HG03159 (cell line): ENCODE results near the gene CFHR5.
"Not testable (repeated sequence)": the region's sequence is repeated elsewhere in the genome, so short reads cannot be mapped to it uniquely, and the experiment has no call there.

ENCODE experiments used
- ATAC-seq: cut with Tn5 transposase; IDR thresholded peaks from one replicate; pipeline ENCODE4 v1.9.1; 2021; ENCODE audit warnings: mild to moderate bottlenecking, moderate library complexity; ENCODE audit not compliant: unreplicated experiment

CFHR5 gene

DNA sequence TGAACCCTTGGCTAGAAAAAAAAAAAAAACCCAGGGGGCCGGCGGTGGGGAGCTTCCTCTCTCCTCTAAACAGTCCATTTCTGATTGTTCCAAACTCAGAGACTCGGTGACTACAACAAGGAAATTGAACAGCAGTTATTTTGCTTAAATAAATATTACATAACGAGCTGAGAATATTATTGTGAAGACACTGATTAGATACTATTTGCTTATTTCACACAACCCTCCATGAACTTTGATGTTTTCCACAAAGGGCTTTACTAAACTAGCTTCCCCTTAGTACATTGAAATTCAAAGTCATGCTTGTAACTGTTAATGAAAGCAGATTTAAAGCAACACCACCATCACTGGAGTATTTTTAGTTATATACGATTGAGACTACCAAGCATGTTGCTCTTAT, at the start of gene CFHR5:
TSS of gene CFHR5 (plus strand) at position 279 of the 400 bp plus-strand sequence. CDS start at position 388, 109 bp downstream.
- ATAC-seq, result no peak

DNA sequence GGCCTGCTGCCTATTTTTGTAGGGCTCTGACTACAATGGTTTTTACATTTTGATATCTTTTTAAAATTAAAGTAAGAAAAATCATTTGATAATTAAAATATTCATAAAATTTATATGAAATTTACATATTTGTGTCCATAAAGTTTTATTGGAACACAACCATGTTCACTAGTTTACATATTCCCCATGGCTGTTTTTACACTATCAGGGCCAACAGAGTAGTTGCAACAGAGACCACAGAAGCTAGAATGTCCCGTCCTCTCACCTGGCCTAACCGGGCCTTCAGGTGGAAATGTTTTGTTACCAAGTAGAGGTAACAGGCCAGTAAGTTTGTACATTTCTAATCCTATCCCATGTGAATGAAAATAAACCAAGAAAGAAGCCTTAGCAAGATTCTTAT, 44.5 kb upstream of the CFHR5 start:
- not testable (repeated sequence) for ATAC-seq

DNA sequence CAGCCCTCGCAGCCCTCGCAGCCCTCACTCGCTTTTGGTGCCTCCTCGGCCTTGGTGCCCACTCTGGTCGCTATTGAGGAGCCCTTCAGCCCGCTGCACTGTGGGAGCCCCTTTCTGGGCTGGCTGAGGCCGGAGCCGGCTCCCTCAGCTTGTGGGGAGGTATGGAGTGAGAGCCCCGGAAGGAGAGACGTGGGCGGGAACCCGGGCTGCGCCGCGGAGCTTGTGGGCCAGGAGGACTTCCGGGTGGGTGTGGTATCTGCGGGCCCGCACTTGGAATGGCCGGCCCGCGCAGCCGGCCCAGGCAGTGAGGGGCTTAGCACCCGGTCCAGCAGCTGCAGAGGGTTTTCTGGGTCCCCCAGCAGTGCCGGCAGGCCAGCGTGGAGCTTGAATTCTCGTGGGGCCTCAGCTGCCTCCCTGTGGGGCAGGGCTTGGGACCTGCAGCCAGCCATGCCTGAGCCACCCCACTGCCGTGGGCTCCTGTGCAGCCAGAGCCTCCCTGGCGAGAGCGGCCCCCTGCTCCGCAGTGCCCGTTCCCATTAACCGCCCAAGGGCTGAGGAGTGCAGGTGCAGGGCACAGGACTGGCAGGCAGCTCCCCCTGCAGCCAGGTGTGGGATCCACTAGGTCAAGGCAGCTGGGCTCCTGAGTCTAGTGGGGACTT, 43.7 kb upstream of the CFHR5 start:
- no peak for ATAC-seq

DNA sequence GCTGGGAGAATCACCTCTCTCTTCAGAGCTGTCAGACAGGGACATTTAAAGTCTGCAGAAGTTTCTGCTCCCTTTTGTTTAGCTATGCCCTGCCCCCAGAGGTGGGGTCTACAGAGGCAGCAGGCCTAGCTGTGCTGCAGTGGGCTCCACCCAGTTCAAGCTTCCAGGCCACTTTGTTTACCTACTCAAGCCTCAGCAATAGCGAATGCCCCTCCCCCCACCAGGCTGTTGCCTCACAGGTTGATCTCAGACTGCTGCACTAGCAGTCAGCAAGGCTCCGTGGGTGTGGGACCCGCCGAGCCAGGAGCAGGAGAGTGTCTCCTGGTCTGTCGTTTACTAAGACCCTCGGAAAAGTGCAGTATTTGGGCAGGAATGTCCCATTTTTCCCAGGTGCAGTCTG, 35.9 kb upstream of the CFHR5 start:
- not testable (repeated sequence) for ATAC-seq

DNA sequence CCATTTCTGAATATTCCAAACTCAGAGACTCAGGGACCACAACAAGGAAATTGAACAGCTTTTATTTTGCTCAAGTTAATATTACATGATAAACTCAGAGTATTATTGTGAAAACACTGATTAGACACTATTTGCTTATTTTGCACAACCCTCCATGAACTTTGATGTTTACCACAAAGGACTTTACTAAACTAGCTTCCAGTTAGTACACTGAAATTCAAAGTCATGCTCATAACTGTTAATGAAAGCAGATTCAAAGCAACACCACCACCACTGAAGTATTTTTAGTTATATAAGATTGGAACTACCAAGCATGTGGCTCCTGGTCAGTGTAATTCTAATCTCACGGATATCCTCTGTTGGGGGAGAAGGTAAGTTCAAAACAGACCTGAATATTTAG, 33.8 kb upstream of the CFHR5 start, which contains the start of gene CFHR2:
TSS of gene CFHR2 (plus strand) at position 171 of the 400 bp plus-strand sequence. CDS start at position 314, 143 bp downstream.
- ATAC-seq, result not testable (repeated sequence)

DNA sequence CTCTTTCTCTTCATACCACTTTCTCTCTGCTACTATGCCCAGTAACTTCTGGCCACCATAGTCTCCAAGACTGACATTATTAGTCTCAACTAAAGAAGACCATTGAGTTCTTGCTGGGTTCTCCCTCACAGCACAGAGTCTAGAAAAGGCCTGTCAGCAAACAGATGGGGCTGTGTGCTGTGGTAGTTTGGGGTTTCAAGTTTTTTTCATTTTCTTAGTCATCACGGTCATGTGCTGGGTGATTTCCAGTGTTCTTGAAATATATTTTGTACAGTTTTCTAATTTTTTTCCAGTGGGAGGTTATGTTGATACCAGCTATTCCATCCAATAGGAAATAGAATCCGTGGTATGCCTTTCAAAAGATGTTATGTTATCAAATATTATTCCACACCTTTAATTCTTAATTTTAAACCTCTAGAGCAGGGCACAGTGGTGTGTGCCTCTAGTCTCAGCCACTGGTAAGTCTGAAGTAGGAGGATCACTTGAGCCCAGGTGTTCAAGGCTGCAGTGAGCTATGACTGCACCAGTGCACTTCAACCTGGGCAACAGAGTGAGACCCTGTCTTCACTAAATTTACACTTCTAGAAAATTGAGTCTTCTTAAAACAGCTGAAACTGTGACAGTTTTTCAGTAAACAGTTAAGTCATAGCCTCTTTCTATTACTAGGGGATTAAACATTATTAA, 25.5 kb upstream of the CFHR5 start:
- peak; percentile 83 for ATAC-seq

DNA sequence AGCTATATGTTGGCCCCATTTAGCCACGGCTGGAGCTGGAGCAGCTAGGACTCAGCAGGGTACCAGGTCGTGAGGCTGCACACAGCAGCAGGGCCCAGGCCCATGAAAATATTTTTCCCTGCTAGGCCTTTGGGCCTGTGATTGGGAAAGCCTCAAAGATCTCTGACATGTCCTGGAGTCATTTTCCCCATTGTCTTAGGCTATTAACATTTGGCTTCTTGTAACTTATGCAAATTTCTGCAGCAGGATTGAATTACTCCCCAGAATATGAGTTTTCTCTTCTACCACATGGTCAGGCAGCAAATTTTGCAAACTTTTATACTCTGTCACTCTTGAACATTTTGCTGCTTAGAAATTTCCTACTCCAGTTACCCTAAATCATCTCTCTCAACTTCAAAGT, 22.6 kb upstream of the CFHR5 start:
- ATAC-seq, result no peak

DNA sequence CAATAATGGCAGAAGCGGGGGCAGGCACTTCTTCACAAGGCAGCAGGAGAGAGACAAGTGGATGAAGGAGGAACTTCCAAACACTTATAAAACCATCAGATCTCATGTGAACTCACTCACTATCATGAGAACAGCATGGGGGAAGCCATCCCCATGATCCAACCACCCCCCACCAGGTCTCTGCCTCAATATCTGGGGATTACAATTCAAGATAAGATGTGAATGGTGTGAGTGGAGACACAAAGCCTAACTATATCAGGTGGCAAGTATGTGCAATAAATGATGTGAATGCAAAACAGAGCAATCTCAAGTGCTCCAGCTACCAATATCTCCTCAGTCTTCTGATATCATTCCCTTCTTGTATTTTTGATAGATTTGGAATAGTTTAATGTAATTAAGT, 21.4 kb upstream of the CFHR5 start:
- no peak for ATAC-seq

DNA sequence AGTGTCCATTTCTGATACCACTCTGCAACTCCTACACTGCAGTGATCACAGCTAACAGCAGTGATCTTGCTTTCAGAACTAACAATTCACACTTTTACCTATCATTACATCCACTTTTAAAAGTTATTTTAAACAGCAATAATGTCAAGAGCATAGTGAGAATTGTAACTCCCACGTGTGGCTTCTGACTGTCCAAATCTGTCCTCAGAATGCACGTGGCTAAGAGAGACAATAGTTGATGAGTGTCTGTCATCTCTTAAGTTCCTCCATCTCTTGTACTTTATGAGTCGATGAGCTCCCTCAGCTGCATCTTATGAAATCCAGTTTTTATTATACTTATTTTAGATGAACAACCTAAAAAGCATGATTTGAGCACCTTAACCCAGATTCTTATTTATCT, 16.5 kb upstream of the CFHR5 start:
- ATAC-seq, result no peak

DNA sequence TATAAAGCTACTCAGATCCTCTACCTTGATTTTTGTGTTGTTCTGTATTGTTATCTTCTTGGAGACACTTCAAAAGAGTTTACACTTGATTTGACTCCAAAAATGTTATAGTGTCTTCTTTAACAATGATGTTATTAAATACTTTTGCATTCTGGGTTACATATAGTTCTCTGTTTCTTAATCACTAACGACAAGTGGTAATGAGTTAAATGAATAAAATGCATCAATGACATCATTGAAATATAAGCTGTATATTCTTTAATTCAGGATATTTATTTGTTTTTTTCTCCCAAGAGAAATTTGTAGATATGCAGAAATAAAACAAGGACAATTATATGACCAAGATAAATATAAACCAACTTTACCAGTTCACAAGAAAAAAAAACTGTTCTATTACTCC, 7.2 kb upstream of the CFHR5 start:
- no peak for ATAC-seq

DNA sequence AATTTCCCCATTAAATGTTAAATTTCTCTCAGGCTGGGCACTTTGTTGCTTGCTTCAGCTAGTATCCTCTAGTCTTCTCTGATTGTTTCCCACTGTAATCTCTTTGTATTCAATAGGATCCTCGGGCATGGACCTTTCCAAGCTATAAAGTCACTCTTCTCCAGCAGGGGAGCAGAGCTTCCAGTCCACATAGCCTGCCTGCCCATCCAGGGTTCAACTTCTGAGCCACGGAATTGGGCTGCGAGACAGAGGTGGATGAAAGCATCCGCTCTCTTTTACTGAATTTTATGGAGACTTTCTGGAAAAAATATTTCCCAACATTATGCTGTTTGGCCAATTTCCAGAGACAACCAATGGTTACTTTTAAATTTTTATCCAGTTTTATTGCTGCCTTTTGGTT, 1.1 kb upstream of the CFHR5 start:
- no peak for ATAC-seq

DNA sequence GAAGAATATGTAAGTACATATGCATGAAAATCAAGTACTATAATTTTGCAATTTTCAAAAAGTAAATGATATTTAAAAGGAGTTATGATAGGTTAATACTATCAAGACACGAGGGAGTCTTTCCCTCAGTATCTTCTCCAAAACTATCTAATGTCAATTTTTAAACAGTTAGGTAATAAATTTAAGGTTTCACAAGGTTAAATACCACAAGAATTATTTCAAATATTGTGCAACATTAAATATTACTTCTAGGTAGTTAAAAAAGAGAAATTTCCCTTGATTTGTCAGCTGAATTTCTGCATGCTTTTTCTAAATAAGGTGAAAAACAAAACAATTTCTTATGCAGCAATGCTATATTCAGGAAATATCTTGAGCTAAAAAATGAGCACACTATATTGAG, 3.5 kb downstream of the CFHR5 start:
- no peak for ATAC-seq

DNA sequence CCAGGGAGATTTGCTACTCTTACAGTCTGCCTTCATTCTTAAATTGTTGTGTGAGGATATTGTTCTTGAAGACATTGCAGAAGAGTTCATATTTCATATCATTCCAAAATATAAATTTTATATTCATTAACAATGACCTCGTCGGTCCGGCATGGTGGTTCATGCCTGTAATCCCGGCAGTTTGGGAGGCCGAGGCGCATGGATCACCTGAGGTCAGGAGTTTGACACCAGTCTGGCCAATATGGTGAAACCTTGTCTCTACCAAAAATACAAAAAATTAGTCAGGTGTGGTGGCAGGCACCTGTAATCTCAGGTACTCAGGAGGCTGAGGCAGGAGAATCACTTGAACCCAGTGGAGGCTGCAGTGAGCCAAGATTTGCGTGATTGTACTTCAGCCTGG, 4.9 kb downstream of the CFHR5 start:
- not testable (repeated sequence) for ATAC-seq

DNA sequence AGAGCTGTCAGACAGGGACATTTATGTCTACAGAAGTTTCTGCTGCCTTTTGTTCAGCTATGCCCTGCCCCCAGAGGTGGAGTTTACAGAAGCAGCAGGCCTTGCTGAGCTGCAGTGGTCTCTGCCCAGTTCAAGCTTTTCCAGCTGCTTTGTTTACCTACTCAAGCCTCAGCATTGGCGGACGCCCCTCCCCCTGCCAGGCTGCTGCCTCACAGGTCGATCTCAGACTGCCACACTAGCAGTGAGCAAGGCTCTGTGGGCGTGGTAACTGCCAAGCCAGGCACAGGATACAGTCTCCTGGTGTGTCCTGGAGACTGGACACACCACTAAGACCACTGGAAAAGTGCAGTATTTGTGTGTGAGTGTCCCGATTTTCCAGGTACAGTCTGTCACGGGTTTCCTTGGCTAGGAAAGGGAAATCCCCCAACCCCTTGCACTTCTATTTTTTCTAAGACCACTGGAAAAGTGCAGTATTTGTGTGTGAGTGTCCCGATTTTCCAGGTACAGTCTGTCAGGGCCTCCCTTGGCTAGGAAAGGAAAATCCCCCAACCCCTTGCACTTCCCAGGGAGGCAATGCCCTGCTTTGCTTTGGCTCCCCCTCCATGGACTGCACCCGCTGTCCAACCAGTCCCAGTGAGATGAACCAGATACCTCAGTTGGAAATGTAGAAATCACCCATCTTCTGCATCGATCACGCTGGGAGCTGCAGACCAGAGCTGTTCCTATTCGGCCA, 14.7 kb downstream of the CFHR5 start:
- not testable (repeated sequence) for ATAC-seq

DNA sequence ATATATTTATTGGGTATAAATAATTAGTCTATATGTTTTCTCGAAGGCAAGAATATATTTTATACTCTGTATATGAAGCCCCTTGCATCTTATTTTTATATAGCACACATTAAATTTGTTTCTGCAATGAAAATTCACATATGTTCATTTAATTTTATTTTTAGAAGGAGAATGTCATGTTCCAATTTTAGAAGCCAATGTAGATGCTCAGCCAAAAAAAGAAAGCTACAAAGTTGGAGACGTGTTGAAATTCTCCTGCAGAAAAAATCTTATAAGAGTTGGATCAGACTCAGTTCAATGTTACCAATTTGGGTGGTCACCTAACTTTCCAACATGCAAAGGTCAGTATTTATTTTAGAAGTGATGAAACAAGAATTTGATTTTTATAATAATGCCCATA, 16.6 kb downstream of the CFHR5 start:
- no peak for ATAC-seq

DNA sequence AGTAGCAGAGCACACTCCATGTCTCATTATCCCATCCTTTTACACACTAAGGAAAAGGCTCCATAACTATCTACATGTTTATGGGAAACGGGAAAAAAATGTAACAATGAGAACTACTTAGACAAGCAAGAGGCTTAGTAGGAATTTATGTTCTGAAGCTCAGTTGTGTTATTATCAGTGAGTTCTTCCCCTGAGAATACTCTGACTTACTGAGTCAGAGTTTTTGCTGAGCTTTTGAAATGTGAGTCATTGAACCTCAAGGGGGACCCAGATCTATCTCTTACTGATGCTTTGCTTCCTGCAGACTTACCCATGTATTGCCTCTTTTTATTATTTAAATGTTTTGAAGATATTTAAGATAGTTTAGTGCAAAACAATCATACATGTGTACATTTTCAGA, 20.1 kb downstream of the CFHR5 start:
- no peak for ATAC-seq

DNA sequence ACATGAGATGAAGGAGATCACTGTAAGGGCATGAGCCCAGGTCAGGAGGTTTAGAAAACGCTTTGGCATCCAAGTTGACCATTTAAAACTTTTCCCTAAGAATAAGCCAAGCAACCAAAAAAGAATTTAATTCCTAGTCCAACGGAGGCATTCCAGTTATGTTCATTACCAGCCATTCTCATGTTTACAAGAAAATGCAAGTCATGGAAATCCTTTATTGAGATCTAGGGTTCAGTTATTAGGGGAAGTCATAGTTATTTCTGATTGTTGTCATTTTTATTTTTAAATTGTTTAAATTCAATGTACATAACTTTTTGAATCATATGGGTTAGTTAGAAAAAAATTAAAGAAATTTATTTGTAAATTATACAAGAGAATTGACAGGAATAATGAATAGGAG, 24.5 kb downstream of the CFHR5 start:
- ATAC-seq, result no peak

DNA sequence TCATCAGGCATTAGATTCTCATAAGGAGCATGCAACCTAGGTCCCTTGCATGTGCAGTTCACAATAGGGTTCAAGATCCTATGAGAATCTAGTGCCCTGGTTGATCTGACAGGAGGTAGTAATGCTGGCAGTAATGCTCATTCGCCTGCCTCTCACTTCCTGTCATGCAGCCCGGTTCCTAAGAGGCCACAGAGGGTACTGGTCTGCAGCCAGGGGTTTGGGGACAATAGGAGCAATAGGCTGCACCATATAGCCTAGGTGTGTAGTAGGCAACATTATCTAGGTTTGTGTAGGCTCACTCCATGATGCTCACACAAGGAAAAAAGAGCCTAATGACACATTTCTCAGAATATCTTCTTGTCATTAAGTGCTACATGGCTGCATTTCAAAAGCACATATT, 25.8 kb downstream of the CFHR5 start:
- no peak for ATAC-seq

DNA sequence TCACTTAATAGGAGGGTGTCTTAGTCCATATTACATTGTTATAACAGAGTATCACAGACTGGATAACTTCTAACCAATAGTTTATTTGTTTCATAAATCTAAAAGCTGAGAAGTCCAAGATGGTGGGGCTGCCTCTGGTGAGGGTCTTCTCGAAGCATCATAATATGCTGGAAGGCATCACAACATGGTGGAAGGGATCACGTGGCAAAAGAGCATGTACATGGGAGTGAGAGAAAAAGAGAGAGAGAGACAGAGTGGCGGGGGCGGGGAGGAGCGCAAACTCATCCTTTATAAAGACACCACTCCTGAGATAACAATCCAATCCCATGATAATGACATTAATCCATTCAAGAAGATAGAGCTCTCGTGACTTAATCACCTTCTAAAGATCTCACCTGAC, 31.5 kb downstream of the CFHR5 start:
- no peak for ATAC-seq

DNA sequence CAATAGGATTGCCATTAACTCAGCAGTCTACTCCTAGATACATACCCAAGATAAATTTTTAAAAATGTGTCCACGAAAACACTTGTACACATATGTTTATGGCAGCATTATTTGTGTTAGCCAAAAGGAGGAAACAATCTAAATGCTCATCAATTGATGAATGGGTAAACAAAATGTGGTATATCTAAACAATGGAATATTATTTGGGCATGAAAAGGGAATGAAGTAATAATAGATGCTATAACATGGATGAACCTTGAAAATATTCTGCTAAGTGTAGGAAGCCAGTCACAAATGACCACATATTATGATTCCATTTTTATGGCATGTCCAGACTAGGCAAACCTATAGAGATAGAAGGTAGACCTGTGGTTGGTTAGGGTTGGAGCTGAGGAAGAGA, 34.3 kb downstream of the CFHR5 start:
- no peak for ATAC-seq

DNA sequence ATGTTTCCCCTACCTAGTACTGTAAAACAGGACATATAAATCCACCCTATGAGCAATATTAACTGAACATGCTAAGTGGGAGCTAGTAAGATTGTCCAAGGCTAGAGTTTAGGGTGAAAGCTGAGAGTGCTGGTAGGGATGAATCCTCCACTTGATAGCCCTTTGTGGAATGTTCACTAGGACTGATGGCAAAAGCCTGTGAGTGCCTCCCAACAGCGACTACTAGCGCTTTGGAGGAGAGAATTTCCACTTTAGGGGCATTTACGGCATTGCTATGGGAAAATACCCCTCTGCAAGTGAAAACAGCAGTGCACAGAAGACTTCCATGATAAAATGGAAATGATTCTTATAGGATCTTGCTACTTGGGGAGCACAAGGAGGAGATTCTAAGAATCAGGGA, 35.9 kb downstream of the CFHR5 start:
- ATAC-seq, result no peak

DNA sequence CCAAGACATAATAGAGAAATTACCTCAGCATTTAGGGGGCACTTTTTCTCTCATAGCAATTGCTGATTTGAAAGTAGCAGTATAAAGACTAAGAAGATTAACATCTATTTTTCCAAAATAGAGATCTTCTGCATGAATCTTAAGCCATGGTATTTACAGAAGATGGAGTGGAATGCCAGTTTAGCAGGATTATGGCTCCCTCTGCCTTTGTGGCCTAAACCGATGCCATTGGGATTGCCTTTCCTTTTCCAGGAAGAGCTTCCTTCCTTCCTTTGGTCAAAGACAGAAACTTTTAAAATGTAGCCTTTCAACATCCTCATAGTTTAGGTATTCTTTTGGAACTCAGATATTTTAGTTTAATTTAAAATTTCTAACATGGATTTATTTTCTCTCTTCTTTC, 39.4 kb downstream of the CFHR5 start:
- ATAC-seq, result no peak
